Neural cell (in vitro differentiated cells): Measurements from ENCODE around the gene NTPCR. TPM values are rescaled to one million over a fixed set of nuclear protein-coding genes. Genes with fewer than 3 reads are reported as not detected.
"Not testable (repeated sequence)": the region's sequence is repeated elsewhere in the genome, so short reads cannot be mapped to it uniquely, and the experiment has no call there.

Source experiments
- H2AFZ ChIP-seq: fragments of 200-600, 300-800 bp; sonication (generic), shearing (Covaris generic); 2 replicates; pipeline ENCODE4 v1.6.0; 2014; ENCODE audit warnings: low read depth, mild to moderate bottlenecking, antibody characterized with exemption, low read length, moderate library complexity
- H3F3A ChIP-seq: fragments of 200-600 bp; shearing (Covaris generic); 2 replicates; pipeline ENCODE4 v1.6.1; 2016; ENCODE audit warnings: mild to moderate bottlenecking, moderate library complexity, mixed read lengths, antibody characterized with exemption, low read length; ENCODE audit not compliant: insufficient read depth, poor library complexity, severe bottlenecking
- H3K27ac ChIP-seq: fragments of 200-600, 300-800 bp; sonication (generic), shearing (Covaris generic); 2 replicates; pipeline ENCODE4 v1.5.1; 2014; ENCODE audit warnings: mild to moderate bottlenecking, low read length, moderate library complexity
- H3K27me3 ChIP-seq: fragments of 300-800, 200-600 bp; sonication (generic), shearing (Covaris generic); 2 replicates; pipeline ENCODE4 v1.6.0; 2014; ENCODE audit warnings: mild to moderate bottlenecking, low read depth, low read length, moderate library complexity; ENCODE audit not compliant: insufficient read depth
- H3K36me3 ChIP-seq: fragments of 300-800, 200-600 bp; sonication (generic), shearing (Covaris generic); 2 replicates; pipeline ENCODE4 v1.5.1; 2014; ENCODE audit warnings: mild to moderate bottlenecking, antibody characterized with exemption, low read length, moderate library complexity; ENCODE audit not compliant: insufficient read depth
- H3K4me2 ChIP-seq: fragments of 300-800, 200-600 bp; sonication (generic), shearing (Covaris generic); 2 replicates; pipeline ENCODE4 v1.6.0; 2014; ENCODE audit warnings: mild to moderate bottlenecking, low read length
- H3K4me3 ChIP-seq: fragments of 300-800, 200-600 bp; sonication (generic), shearing (Covaris generic); 2 replicates; pipeline ENCODE4 v1.5.1; 2014; ENCODE audit warnings: mild to moderate bottlenecking, low read length, moderate library complexity
- H3K79me2 ChIP-seq: fragments of 200-600 bp; shearing (Covaris generic); replicated peaks from 2 replicates; pipeline ENCODE4 v1.6.0; 2014; ENCODE audit warnings: mild to moderate bottlenecking, low read length, moderate library complexity; ENCODE audit not compliant: insufficient read depth
- H3K9ac ChIP-seq: fragments of 300-800, 200-600 bp; sonication (generic), shearing (Covaris generic); 2 replicates; pipeline ENCODE4 v1.6.1; 2016; ENCODE audit warnings: mild to moderate bottlenecking, low read length, mixed read lengths
- H3K9me2 ChIP-seq: fragments of 200-600 bp; shearing (Covaris generic); 2 replicates; pipeline ENCODE4 v1.6.1; 2016; ENCODE audit warnings: mild to moderate bottlenecking, low read length, mixed read lengths; ENCODE audit not compliant: insufficient read depth
- H3K9me3 ChIP-seq: fragments of 200-600, 300-800 bp; sonication (generic), shearing (Covaris generic); 2 replicates; pipeline ENCODE4 v1.6.1; 2016; ENCODE audit warnings: mild to moderate bottlenecking, mixed run types, low read length, moderate library complexity, mixed read lengths
- H4K20me1 ChIP-seq: fragments of 200-600 bp; shearing (Covaris generic); 2 replicates; pipeline ENCODE4 v1.6.1; 2016; ENCODE audit warnings: mild to moderate bottlenecking, mixed run types; ENCODE audit not compliant: insufficient read depth
- CTCF ChIP-seq: fragments of 450-650 bp; IDR thresholded peaks from 2 replicates; pipeline ENCODE4 v1.5.1; 2014; ENCODE audit warnings: antibody characterized with exemption, mild to moderate bottlenecking, moderate library complexity; ENCODE audit not compliant: poor library complexity, severe bottlenecking
- EP300 ChIP-seq: fragments of 450-650 bp; conservative IDR thresholded peaks from 2 replicates; pipeline ENCODE4 v1.6.1; 2014; ENCODE audit warnings: antibody characterized with exemption, mild to moderate bottlenecking, moderate library complexity; ENCODE audit not compliant: poor library complexity, severe bottlenecking
- EZH2 ChIP-seq: fragments of 200-600, 300-800 bp; shearing (Covaris generic), sonication (generic); IDR thresholded peaks from 2 replicates; pipeline ENCODE4 v1.6.1; 2014; ENCODE audit warnings: antibody characterized with exemption, low read length, borderline replicate concordance, mild to moderate bottlenecking; ENCODE audit not compliant: insufficient read depth, poor library complexity, severe bottlenecking
- MXI1 ChIP-seq: fragments of 450-650 bp; conservative IDR thresholded peaks from 2 replicates; pipeline ENCODE4 v1.6.1; 2014; ENCODE audit warnings: antibody characterized with exemption, mild to moderate bottlenecking; ENCODE audit not compliant: poor library complexity, severe bottlenecking
- POLR2AphosphoS5 ChIP-seq: IDR thresholded peaks from 2 replicates; pipeline ENCODE4 v1.6.1; 2012
- RAD21 ChIP-seq: fragments of 450-650 bp; conservative IDR thresholded peaks from 2 replicates; pipeline ENCODE4 v1.6.1; 2014; ENCODE audit warnings: antibody characterized with exemption, mild to moderate bottlenecking, moderate library complexity
- REST ChIP-seq: IDR thresholded peaks from 2 replicates; pipeline ENCODE4 v1.6.1; 2012; ENCODE audit warnings: borderline replicate concordance
- SMC3 ChIP-seq: fragments of 450-650 bp; conservative IDR thresholded peaks from 2 replicates; pipeline ENCODE4 v1.6.1; 2014; ENCODE audit warnings: antibody characterized with exemption, mild to moderate bottlenecking, moderate library complexity; ENCODE audit not compliant: poor library complexity
- TAF1 ChIP-seq: IDR thresholded peaks from 2 replicates; pipeline ENCODE4 v1.6.1; 2012; ENCODE audit warnings: low read depth
- polyA plus RNA-seq: library from polyadenylated mRNA; depleted of rRNA; stranded (reverse); fragments of >200 nt; gene quantifications from 2 replicates; pipeline ENCODE4 v1.2.3, GENCODE V29; 2014

NTPCR gene
- polyA plus RNA-seq, 1 donor from 2014 or later, result 36.7 TPM

GRCh38 chr1:232911027-232911599 is 39.3 kb upstream of the NTPCR start:
- no peaks in the 10 kb centered on the region for H3K36me3 ChIP-seq
- H3K4me3 ChIP-seq, result no peak overlapping the region
- no peaks in the 10 kb centered on the region for H3K79me2 ChIP-seq
- no peaks in the 10 kb centered on the region for H3F3A ChIP-seq
- no peak overlapping the region for H2AFZ ChIP-seq
- no peak overlapping the region for H3K9ac ChIP-seq
- no peaks in the 10 kb centered on the region for H3K27me3 ChIP-seq
- no peak for TF ChIP-seq REST
- TF ChIP-seq TAF1, result no peak
- TF ChIP-seq RAD21, result no peak
- no peak for TF ChIP-seq EZH2
- no peak for TF ChIP-seq CTCF
- TF ChIP-seq SMC3, result no peak
- TF ChIP-seq EP300, result no peak
- H4K20me1 ChIP-seq, result no peaks in the 10 kb centered on the region
- H3K9me2 ChIP-seq, result no peaks in the 10 kb centered on the region
- no peaks in the 10 kb centered on the region for H3K9me3 ChIP-seq
- no peak overlapping the region for H3K4me2 ChIP-seq
- H3K27ac ChIP-seq, result no peak overlapping the region

- no peaks in the 10 kb centered on the region for H3F3A ChIP-seq
- TF ChIP-seq RAD21, result no peak
- no peak for TF ChIP-seq CTCF
- no peak for TF ChIP-seq MXI1
- TF ChIP-seq EZH2, result no peak
- no peak for TF ChIP-seq POLR2AphosphoS5
- no peak for TF ChIP-seq EP300
- TF ChIP-seq SMC3, result no peak
- TF ChIP-seq REST, result no peak
- no peak for TF ChIP-seq TAF1
- H2AFZ ChIP-seq, result no peak overlapping the region
- no peak overlapping the region for H3K27ac ChIP-seq
- H3K9me2 ChIP-seq, result no peaks in the 10 kb centered on the region
- H3K9me3 ChIP-seq, result no peaks in the 10 kb centered on the region
- no peak overlapping the region for H3K4me3 ChIP-seq
- H3K9ac ChIP-seq, result no peak overlapping the region
- no peaks in the 10 kb centered on the region for H3K27me3 ChIP-seq
- no peaks in the 10 kb centered on the region for H3K36me3 ChIP-seq
- no peak overlapping the region for H3K4me2 ChIP-seq
- H4K20me1 ChIP-seq, result no peaks in the 10 kb centered on the region
- H3K79me2 ChIP-seq, result no peaks in the 10 kb centered on the region
Observed at GRCh38 chr1:232912845-232913580, 37.4 kb upstream of the NTPCR start.

- H3K4me3 ChIP-seq, H3K4me2 ChIP-seq, H3K9me3 ChIP-seq, H3K27me3 ChIP-seq, H4K20me1 ChIP-seq, H3F3A ChIP-seq, H3K79me2 ChIP-seq, H3K27ac ChIP-seq, H3K9ac ChIP-seq, H3K36me3 ChIP-seq, H3K9me2 ChIP-seq, H2AFZ ChIP-seq: not testable (repeated sequence)
Observed at GRCh38 chr1:232914271-232914670, 36.1 kb upstream of the NTPCR start.
